GM12801 (cell line): ENCODE data around the gene HOXD4.

Experiments
- TF ChIP-seq, protein P1 (sequence below): IDR thresholded peaks from one replicate; pipeline ENCODE4 v1.5.1; 2011; ENCODE audit warnings: control low read depth; ENCODE audit not compliant: insufficient read length; ENCODE audit errors: extremely low read depth

Gene HOXD4

GRCh38 chr2:176174824-176175708 lies 23.7 kb downstream of the HOXD4 start:
- TF ChIP-seq, protein P1, sequence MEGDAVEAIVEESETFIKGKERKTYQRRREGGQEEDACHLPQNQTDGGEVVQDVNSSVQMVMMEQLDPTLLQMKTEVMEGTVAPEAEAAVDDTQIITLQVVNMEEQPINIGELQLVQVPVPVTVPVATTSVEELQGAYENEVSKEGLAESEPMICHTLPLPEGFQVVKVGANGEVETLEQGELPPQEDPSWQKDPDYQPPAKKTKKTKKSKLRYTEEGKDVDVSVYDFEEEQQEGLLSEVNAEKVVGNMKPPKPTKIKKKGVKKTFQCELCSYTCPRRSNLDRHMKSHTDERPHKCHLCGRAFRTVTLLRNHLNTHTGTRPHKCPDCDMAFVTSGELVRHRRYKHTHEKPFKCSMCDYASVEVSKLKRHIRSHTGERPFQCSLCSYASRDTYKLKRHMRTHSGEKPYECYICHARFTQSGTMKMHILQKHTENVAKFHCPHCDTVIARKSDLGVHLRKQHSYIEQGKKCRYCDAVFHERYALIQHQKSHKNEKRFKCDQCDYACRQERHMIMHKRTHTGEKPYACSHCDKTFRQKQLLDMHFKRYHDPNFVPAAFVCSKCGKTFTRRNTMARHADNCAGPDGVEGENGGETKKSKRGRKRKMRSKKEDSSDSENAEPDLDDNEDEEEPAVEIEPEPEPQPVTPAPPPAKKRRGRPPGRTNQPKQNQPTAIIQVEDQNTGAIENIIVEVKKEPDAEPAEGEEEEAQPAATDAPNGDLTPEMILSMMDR, result no peak

DNA sequence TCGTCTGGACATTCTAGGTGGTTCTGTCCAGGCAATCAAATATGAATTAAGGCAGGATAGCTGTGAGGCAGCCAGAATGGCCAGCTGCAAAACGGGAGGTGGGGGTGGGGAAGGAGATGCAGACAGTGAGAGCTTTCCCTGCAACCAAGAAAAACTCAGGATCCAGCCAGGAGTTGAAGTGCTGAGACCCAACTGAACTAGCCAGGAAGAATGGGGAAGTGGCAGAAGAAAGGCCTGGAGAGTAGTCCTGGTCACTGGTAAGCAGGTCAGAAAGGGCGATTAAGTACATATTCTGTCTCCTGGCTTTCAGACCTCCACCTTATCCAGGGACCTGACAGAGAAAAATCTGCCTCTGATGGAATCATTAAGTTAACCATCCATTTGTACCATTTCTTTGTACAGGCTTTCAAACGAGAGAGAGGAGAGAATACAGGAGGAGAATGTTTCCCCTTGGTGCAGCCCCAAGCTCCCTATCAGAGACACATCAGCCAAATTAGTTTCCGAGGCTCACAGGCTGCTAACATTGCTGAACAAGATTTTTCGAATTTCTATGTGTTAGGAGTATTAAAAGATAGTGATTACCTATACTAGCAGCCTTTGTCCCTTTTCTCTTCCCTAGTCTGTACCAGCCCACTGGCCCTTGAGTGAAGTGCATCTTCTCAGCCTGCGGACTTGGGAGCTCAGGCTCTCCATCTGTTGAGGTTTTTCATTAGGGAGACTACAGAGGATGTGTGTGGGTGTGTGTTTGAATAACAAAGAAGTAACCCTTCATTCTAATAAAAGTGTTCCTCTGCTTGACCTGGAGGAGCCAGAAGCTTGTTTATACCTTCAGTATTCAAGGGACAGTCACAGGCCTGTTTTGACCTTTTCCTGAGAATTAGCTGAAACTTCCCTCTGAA lies 24.6 kb downstream of the HOXD4 start:
- TF ChIP-seq, protein P1, result no peak

GRCh38 chr2:176177580-176178037 lies 26.3 kb downstream of the HOXD4 start:
- TF ChIP-seq, protein P1, result no peak

DNA sequence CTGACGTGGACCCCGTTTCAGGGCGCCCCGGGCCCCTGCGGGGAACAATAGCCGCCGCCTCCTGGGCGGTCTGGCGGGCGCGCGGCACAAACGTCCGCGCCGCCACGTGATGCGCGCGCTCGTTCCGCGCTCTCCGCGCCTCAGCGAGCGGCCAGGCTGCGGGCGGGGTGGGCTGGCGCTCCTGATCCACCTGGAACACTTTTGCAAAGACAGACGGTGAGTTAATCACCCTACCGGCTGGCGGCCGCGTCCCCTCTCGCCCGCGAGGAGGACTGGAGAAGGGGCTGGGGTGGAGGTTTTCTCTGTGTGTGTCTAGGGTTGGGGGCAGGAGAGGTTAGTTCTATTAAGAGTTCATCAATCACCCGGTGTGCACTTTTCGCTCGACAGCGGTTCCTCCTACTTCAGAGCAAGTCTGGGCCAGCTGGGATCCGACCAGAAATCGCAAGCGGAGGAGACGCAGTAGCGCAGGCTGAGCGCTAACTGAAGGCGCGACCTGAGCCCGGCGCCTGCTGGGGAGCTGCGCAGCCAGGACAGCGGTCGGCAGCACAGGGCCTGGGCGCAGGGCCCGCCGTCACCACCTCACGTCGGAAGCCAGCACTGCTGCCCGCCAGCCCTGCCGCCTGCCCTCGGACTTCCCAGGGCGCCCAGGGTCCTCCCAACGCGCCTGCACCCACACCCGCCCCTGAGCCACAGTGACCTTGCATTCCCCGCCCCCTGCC lies 26.8 kb downstream of the HOXD4 start:
- TF ChIP-seq, protein P1, result no peak

DNA sequence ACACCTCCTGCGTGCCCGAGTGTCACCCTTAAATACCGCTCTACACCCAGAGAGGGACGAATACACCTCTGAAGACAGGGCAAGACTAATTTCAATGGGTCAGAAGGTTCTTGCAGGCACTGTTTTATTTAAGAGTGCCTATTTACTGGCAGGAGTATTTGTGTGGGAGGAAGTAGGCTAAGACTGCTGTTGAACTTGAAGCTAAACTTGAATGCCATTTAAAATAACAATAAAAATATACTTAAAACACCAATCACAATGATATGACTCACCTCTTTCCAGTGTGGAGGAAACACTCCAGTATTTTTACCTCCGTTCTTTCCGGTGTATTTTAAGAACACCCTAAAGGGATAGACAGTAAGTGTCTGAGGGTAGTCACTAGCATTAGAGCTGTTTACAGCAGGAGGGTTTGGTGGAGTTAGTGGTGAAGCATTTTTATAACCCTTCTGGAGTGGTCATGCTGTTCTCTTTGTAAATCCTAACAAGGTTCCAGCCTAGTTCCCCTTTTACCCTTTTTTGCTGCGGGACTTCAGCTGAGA lies 27.5 kb downstream of the HOXD4 start:
- TF ChIP-seq, protein P1, result no peak

GRCh38 chr2:176181551-176181950 lies 30.2 kb downstream of the HOXD4 start:
- TF ChIP-seq, protein P1, result no peak

DNA sequence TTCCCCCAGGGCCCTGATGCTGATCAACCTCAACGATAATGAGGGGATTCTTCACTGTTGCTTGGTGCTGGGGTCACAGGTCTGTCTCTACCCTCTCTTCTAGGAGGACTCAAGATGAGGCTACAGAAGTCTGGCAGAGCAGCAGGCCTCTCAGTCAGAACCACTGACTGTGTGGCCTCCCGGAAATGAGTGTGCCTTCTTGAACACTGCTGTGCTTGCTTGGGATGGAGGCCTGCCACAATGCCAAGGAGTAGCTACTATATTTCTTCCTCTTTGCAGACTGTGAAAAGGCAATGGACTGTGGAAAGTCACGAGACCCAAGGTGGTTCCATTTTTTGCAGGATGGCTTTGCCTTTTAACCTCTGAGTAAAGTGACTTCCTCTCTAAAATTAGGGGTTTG lies 31.3 kb downstream of the HOXD4 start:
- TF ChIP-seq, protein P1, result no peak
